ENCODE data around the gene EMC1.
"Not testable (repeated sequence)": the region's sequence is repeated elsewhere in the genome, so short reads cannot be mapped to it uniquely, and the experiment has no call there.

The EMC1 gene

GRCh38 chr1:19260211-19261138 lies 9.2 kb upstream of the EMC1 start:
- DNase-seq, result no peak

GRCh38 chr1:19258353-19258752 lies 7.0 kb upstream of the EMC1 start:
- DNase-seq, result no peak

GRCh38 chr1:19257178-19257914 lies 6.0 kb upstream of the EMC1 start:
- peak; percentile 50 for DNase-seq

GRCh38 chr1:19256301-19256700 lies 5.0 kb upstream of the EMC1 start:
- not testable (repeated sequence) for DNase-seq

- DNase-seq, result no peak
Measured at GRCh38 chr1:19255288-19255687, 4.0 kb upstream of the EMC1 start.

GRCh38 chr1:19254416-19254815 lies 3.1 kb upstream of the EMC1 start:
- no peak for DNase-seq

- DNase-seq, result no peak
Measured at GRCh38 chr1:19250629-19251304, 557 bp downstream of the EMC1 start.

- peak; percentile 85 for DNase-seq
Measured at GRCh38 chr1:19240673-19241538, 10.4 kb downstream of the EMC1 start.

- DNase-seq, result no peak
Measured at GRCh38 chr1:19239876-19240275, 11.4 kb downstream of the EMC1 start.

- no peak for DNase-seq
Measured at GRCh38 chr1:19234224-19234623, 17.1 kb downstream of the EMC1 start.

GRCh38 chr1:19232524-19232846 lies 18.8 kb downstream of the EMC1 start:
- no peak for DNase-seq

GRCh38 chr1:19231736-19232523 lies 19.4 kb downstream of the EMC1 start:
- not testable (repeated sequence) for DNase-seq

GRCh38 chr1:19229828-19230325 lies 21.4 kb downstream of the EMC1 start:
- DNase-seq, result no peak

GRCh38 chr1:19229229-19229628 lies 22.1 kb downstream of the EMC1 start:
- no peak for DNase-seq

GRCh38 chr1:19222979-19223824 lies 28.1 kb downstream of the EMC1 start:
- no peak for DNase-seq

GRCh38 chr1:19222573-19222972 lies 28.8 kb downstream of the EMC1 start:
- DNase-seq, result no peak

- no peak for DNase-seq
Measured at GRCh38 chr1:19220991-19221390, 30.3 kb downstream of the EMC1 start.

- no peak for DNase-seq
Measured at GRCh38 chr1:19220080-19220846, 31.1 kb downstream of the EMC1 start.

GRCh38 chr1:19219451-19219850 lies 31.9 kb downstream of the EMC1 start:
- DNase-seq, result no peak

- DNase-seq, result not testable (repeated sequence)
Measured at GRCh38 chr1:19216585-19216984, 34.7 kb downstream of the EMC1 start.
